Astrocyte (in vitro differentiated cells and primary cell): ENCODE measurements around the gene ICOS.

ENCODE experiments used
- EZH2 ChIP-seq: IDR thresholded peaks from 2 replicates; pipeline ENCODE4 v1.6.1; 2012; ENCODE audit warnings: mild to moderate bottlenecking, low read length, inconsistent platforms; ENCODE audit not compliant: insufficient read depth
- TF ChIP-seq, protein P1 (sequence below): IDR thresholded peaks from 2 replicates; pipeline ENCODE4 v1.5.1; 2011; ENCODE audit warnings: low read depth, mild to moderate bottlenecking, inconsistent platforms, low read length, moderate library complexity; ENCODE audit not compliant: insufficient read depth

DNA sequence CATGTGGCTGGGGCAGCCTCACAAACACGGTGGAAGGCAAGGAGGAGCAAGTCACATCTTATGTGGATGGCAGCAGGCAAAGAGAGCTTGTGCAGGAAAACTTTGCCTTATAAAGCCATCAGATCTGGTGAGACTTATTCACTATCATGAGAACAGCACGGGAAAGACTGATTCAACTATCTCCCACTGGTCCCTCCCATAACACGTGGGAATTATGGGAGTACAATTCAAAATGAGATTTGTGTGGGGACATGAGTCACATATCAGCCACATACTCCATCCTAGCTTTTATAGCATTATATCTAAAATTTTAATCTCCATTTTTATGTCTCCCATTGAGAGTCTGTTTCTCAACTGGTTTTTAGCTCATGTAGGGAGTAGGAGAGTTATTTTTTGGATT lies 45.7 kb downstream of the ICOS start:
- TF ChIP-seq, protein P1, sequence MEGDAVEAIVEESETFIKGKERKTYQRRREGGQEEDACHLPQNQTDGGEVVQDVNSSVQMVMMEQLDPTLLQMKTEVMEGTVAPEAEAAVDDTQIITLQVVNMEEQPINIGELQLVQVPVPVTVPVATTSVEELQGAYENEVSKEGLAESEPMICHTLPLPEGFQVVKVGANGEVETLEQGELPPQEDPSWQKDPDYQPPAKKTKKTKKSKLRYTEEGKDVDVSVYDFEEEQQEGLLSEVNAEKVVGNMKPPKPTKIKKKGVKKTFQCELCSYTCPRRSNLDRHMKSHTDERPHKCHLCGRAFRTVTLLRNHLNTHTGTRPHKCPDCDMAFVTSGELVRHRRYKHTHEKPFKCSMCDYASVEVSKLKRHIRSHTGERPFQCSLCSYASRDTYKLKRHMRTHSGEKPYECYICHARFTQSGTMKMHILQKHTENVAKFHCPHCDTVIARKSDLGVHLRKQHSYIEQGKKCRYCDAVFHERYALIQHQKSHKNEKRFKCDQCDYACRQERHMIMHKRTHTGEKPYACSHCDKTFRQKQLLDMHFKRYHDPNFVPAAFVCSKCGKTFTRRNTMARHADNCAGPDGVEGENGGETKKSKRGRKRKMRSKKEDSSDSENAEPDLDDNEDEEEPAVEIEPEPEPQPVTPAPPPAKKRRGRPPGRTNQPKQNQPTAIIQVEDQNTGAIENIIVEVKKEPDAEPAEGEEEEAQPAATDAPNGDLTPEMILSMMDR, result no peak
- TF ChIP-seq EZH2, result no peak
